ENCODE measurements around the gene RBSN.

DNA sequence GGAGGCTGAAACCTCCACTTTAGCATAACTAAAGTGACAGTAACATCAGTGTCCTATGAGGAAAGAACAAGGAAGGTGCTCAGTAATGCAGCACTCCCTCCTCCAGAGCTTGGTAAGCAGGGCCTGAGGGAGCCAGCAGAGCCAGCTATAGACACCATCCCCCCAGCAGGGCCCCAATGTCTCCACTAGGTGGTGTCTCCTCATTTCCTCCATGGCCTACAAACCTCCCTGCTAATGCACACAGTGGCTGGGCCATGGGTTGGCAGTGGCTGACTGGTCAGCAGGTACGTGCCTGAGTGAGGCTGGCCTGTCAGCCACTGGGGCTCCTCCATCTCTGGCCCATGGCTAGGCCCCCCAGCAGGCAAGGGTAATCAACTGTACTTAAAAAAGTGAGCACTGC lies 47.4 kb downstream of the RBSN start:
- TF ChIP-seq, protein P1, sequence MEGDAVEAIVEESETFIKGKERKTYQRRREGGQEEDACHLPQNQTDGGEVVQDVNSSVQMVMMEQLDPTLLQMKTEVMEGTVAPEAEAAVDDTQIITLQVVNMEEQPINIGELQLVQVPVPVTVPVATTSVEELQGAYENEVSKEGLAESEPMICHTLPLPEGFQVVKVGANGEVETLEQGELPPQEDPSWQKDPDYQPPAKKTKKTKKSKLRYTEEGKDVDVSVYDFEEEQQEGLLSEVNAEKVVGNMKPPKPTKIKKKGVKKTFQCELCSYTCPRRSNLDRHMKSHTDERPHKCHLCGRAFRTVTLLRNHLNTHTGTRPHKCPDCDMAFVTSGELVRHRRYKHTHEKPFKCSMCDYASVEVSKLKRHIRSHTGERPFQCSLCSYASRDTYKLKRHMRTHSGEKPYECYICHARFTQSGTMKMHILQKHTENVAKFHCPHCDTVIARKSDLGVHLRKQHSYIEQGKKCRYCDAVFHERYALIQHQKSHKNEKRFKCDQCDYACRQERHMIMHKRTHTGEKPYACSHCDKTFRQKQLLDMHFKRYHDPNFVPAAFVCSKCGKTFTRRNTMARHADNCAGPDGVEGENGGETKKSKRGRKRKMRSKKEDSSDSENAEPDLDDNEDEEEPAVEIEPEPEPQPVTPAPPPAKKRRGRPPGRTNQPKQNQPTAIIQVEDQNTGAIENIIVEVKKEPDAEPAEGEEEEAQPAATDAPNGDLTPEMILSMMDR (IDR thresholded peaks at IDR 0.05), result peak; percentile 25 to 63 (median 34)
- no peak for TF ChIP-seq POLR2A (IDR thresholded peaks at IDR 0.05)
